Psoas muscle (tissue), 8 donors: Measurements from ENCODE around the gene PALLD. TPM values are rescaled to one million over a fixed set of nuclear protein-coding genes. Genes with fewer than 3 reads are reported as not detected.
"Not testable (repeated sequence)": the region's sequence is repeated elsewhere in the genome, so short reads cannot be mapped to it uniquely, and the experiment has no call there.

Experiments
- ATAC-seq, 4 donors: fragments of 200-7000 bp; cut with Tn5 transposase; one replicate each; pipeline ENCODE4 v1.9.1; 2020; ENCODE audit warnings: moderate library complexity in 3 of 4, mild to moderate bottlenecking in 2 of 4
- DNase-seq, 2 donors: peaks; one replicate each; pipeline ENCODE4 v3.0.0-alpha.2; 2020
- H3K27ac ChIP-seq: fragments of 200-600 bp; one replicate; pipeline ENCODE4 v1.8.0; 2022
- H3K27me3 ChIP-seq, 3 donors: fragments of 200-600 bp in 1 of 3; one replicate each; pipeline versions ENCODE4 v1.6.1 to v1.8.0; 2013 to 2022; ENCODE audit warnings: low read length in 2 of 3, mild to moderate bottlenecking in 2 of 3, moderate library complexity in 1 of 3; ENCODE audit not compliant: insufficient read depth in 3 of 3
- H3K36me3 ChIP-seq, 2 donors: fragments of 200-600 bp in 1 of 2; one replicate each; pipeline versions ENCODE4 v1.6.1 to v1.8.0; 2013 to 2022; ENCODE audit warnings: low read depth in 1 of 2, mild to moderate bottlenecking in 1 of 2, moderate library complexity in 1 of 2; ENCODE audit not compliant: insufficient read depth in 1 of 2
- H3K4me1 ChIP-seq: fragments of 200-600 bp; one replicate; pipeline ENCODE4 v1.8.0; 2022
- H3K4me3 ChIP-seq: fragments of 200-600 bp; one replicate; pipeline ENCODE4 v1.8.0; 2022; ENCODE audit warnings: mild to moderate bottlenecking
- H3K9me3 ChIP-seq: fragments of 200-600 bp; one replicate; pipeline ENCODE4 v1.8.0; 2022
- WGBS, 3 donors: extraction: QIAGEN DNeasy Blood & Tissue Kit; methylation state at CpG; one replicate each; pipeline versions ENCODE4 v1.1.6 to v1.1.7; 2013; 5-methylcytosine and 5-hydroxymethylcytosine counted together
- intact Hi-C, 2 donors: fragments of 100-400 bp; cut with DNase I; formaldehyde crosslinking; loops; one replicate each; pipeline versions ENCODE4 v1.11.0 to v1.14.2; 2022
- long read RNA-seq, 2 donors: library from polyadenylated mRNA; unstranded; transcript quantifications; one replicate each; pipeline ENCODE4 v2.0.0, GENCODE V29; 2021
- polyA plus RNA-seq, 3 donors: library from polyadenylated mRNA; stranded (reverse); fragments of 200-250 nt; gene quantifications; one replicate each; pipeline ENCODE4 v1.2.3, GENCODE V29; 2013
- total RNA-seq, 4 donors: library from RNA; stranded (reverse); fragmentation: NEBNext Ultra II Directional in 2 of 4; extraction: Animal tissue kit (Norgen Biotek cat#: 25700) in 2 of 4; gene quantifications; one replicate each; pipeline versions ENCODE4 v1.2.1 to v1.2.4, GENCODE V29; 2021 to 2023
- TF ChIP-seq, protein P1 (sequence below): fragments of 200-600 bp; IDR thresholded peaks from one replicate; pipeline ENCODE4 v1.8.0; 2022; ENCODE audit warnings: antibody characterized with exemption
- donor health status: healthy with polysubstance abuse.
- donor health status: DM: no; HTN: no; CAD: no; lungs with moderate emphysema.
- donor health status: Bipolar disorder and iron deficiency.
- donor health status: healthy.
- donor health status: DM: yes; HTN: yes; CAD: no.
- donor health status: DM: no; HTN: no; CAD: no.
- donor health status: DM: no; HTN: no; CAD: no.
- donor health status: DM: yes; HTN: yes; CAD: no.

PALLD gene
- 100 to 1,000 TPM; 168 to 245 (median 201) TPM for total RNA-seq
- 100 to 1,000 TPM in 1 of 3 donors, 10 to 100 TPM in 2; 19.2 to 108 (median 89.9) TPM for polyA plus RNA-seq
- long read RNA-seq, donor 1, partial matches to known transcripts = 86 of 189 reads
- long read RNA-seq, donor 1, other reads (novel, unspliced or antisense) = 102 of 189 reads
- long read RNA-seq, donor 2, full-length matches to known transcripts = 7 of 256 reads
- long read RNA-seq, donor 2, partial matches to known transcripts = 132 of 256 reads
- long read RNA-seq, donor 2, other reads (novel, unspliced or antisense) = 117 of 256 reads

DNA sequence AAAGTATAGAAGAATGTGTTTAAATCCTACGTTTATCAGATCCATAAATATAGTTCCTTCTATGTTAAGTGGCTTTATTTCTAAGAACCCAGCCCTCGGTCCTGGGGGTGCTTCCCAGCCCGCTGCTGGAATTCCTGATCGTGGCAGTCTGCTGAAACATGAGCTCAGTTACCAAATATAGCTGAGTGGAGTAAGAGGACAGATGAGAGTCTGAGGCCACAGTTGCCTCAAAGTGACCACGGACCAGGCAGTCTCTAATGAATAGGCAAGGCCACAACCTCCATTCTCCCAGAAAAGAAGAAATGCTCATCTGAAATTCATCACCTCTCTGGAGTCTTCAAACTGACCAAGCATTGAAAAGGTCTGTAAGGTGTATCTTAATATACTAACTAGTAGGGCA is at the start of gene PALLD:
TSS of gene PALLD (plus strand) at position 219 of the 400 bp plus-strand sequence.
- intact Hi-C loops = no loop called here
- ATAC-seq = peak; percentile 94 to 98 (median 96)

GRCh38 chr4:168449063-168449462 is 47.8 kb upstream of the PALLD start:
- intact Hi-C loops, H3K4me3 ChIP-seq, H3K27me3 ChIP-seq, ATAC-seq, DNase-seq, H3K27ac ChIP-seq, H3K9me3 ChIP-seq: not testable (repeated sequence)
- Histone ChIP-seq H3K4me1 (peaks cover 10% of the 10 kb centered on the region), H3K36me3 (peaks cover 0 to 13% of the 10 kb centered on the region in 2 donors)
- WGBS, 3 donors = 92 to 97% (median 95%) methylated on average over 2 to 3 of the region's 3 CpGs

More for the DNA sequence above, at the start of gene PALLD:
- peak; percentile 27 to 67 for DNase-seq
- H3K4me3 ChIP-seq = peak within 1 kb of the TSS; percentile 65
- H3K27me3 ChIP-seq = no peaks in the 10 kb centered on the region
- H3K36me3 ChIP-seq = no peaks in the 10 kb centered on the region
- H3K4me1 ChIP-seq = peaks cover 11% of the 10 kb centered on the region
- WGBS, 3 donors = 13 to 19% (median 16%) methylated on average over 5 of the region's 5 CpGs
- TF ChIP-seq, protein P1, sequence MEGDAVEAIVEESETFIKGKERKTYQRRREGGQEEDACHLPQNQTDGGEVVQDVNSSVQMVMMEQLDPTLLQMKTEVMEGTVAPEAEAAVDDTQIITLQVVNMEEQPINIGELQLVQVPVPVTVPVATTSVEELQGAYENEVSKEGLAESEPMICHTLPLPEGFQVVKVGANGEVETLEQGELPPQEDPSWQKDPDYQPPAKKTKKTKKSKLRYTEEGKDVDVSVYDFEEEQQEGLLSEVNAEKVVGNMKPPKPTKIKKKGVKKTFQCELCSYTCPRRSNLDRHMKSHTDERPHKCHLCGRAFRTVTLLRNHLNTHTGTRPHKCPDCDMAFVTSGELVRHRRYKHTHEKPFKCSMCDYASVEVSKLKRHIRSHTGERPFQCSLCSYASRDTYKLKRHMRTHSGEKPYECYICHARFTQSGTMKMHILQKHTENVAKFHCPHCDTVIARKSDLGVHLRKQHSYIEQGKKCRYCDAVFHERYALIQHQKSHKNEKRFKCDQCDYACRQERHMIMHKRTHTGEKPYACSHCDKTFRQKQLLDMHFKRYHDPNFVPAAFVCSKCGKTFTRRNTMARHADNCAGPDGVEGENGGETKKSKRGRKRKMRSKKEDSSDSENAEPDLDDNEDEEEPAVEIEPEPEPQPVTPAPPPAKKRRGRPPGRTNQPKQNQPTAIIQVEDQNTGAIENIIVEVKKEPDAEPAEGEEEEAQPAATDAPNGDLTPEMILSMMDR = no peak
- no peaks in the 10 kb centered on the region for H3K9me3 ChIP-seq
- H3K27ac ChIP-seq = peak within 1 kb of the TSS; percentile 93

GRCh38 chr4:168449719-168450452 is 47.0 kb upstream of the PALLD start:
- Histone ChIP-seq H3K27ac (no peak overlapping the region), H3K36me3 (peaks cover 0 to 13% of the 10 kb centered on the region in 2 donors)

DNA sequence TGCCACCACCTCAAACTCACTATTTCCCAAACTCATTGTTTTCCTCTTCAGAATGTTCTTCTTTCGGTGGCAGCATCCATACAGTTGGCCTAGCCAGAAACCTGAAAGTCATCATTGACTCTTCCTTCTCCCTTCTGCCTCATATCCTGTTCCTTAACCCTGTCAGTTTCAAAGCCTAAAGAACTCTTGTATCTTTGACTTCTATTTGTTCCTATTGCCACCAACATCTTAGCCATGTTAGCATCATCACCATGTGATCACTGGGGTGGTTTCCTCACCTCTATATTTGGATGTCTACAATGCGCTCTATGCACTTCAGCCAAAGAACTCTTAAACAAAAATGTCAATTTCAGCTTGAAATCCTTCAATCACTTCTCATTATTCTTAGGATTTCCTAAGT is 45.5 kb upstream of the PALLD start:
- Histone ChIP-seq H3K36me3 (peaks cover 0 to 13% of the 10 kb centered on the region in 2 donors), H3K4me1 (peaks cover 10% of the 10 kb centered on the region), H3K27ac (peak overlapping the region; percentile 10), H3K9me3 (no peaks in the 10 kb centered on the region), H3K27me3 (no peaks in the 10 kb centered on the region), H3K4me3 (no peak overlapping the region)
- no peak for DNase-seq
- ATAC-seq = no peak
- intact Hi-C loops = no loop called here
- 89 to 93% (median 90%) methylated on average over 2 of the region's 2 CpGs for WGBS, 3 donors
- TF ChIP-seq, protein P1 = no peak

More at GRCh38 chr4:168449719-168450452, 47.0 kb upstream of the PALLD start:
- Histone ChIP-seq H3K27me3 (no peaks in the 10 kb centered on the region), H3K4me3 (no peak overlapping the region), H3K9me3 (no peaks in the 10 kb centered on the region), H3K4me1 (peaks cover 10% of the 10 kb centered on the region)
- ATAC-seq (no peak), DNase-seq (peak in 1 of 2 donors; percentile 15)
- TF ChIP-seq, protein P1 = no peak
- 77 to 80% (median 79%) methylated on average over 5 of the region's 5 CpGs for WGBS, 3 donors
- intact Hi-C loops = no loop called here

GRCh38 chr4:168451744-168452390 is 45.0 kb upstream of the PALLD start:
- WGBS, 3 donors = 68 to 92% (median 78%) methylated on average over 1 of the region's 1 CpG
- Histone ChIP-seq H3K27ac (peak overlapping the region; percentile 10), H3K36me3 (peaks cover 0 to 13% of the 10 kb centered on the region in 2 donors), H3K4me3 (no peak overlapping the region), H3K4me1 (peaks cover 10% of the 10 kb centered on the region), H3K9me3 (no peaks in the 10 kb centered on the region), H3K27me3 (no peaks in the 10 kb centered on the region)
- peak in 3 of 4 donors; percentile 82 to 92 (median 88) for ATAC-seq
- intact Hi-C loops = no loop called here
- DNase-seq = no peak
- TF ChIP-seq, protein P1 = no peak
